ENCODE results near the gene MARCKS. TPM values are rescaled to one million over a fixed set of nuclear protein-coding genes. Genes with fewer than 3 reads are reported as not detected.

Gene MARCKS, protein sequence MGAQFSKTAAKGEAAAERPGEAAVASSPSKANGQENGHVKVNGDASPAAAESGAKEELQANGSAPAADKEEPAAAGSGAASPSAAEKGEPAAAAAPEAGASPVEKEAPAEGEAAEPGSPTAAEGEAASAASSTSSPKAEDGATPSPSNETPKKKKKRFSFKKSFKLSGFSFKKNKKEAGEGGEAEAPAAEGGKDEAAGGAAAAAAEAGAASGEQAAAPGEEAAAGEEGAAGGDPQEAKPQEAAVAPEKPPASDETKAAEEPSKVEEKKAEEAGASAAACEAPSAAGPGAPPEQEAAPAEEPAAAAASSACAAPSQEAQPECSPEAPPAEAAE
- total RNA-seq (2014; rRNA removed; shearing (Covaris generic)), result 154 and 210 TPM in 2 replicates
- 105 and 109 TPM in 2 replicates for polyA plus RNA-seq (2016; fragmentation: Nextera tagmentation; extraction: Ambion mirVana)

GRCh38 chr6:113856625-113857555 is at the start of gene MARCKS:
TSS of gene MARCKS (plus strand) at chr6:113857345. CDS start at chr6:113857746, 401 bp downstream.
- Histone ChIP-seq H2AFZ (peak within 1 kb of the TSS; percentile 76), H3K4me2 (ENCODE audit: unreplicated experiment) (peak within 1 kb of the TSS; percentile 97), H3K9me3 (ENCODE audit: low read depth) (no peaks in the 10 kb centered on the region), H3K4me1 (ENCODE audit: insufficient read depth) (peaks cover 8% of the 10 kb centered on the region), H3K36me3 (ENCODE audit: low read depth) (peaks cover 12% of the 10 kb centered on the region), H3K79me2 (ENCODE audit: insufficient read depth) (peaks cover 48% of the 10 kb centered on the region), H3F3A (ENCODE audit: insufficient read depth) (peaks cover 48% of the 10 kb centered on the region), H3K4me3 (peak within 1 kb of the TSS; percentile 100), H3K9me2 (ENCODE audit: insufficient read depth) (no peaks in the 10 kb centered on the region), H3K9ac (peak within 1 kb of the TSS; percentile 100), H4K20me1 (ENCODE audit: insufficient read depth) (no peaks in the 10 kb centered on the region), H3K27me3 (replicated peaks; ENCODE audit: insufficient read depth) (no peaks in the 10 kb centered on the region), H3K27ac (peak within 1 kb of the TSS; percentile 100)
- DNase-seq, result peak; percentile 98
- TF ChIP-seq EZH2phosphoT487 (IDR thresholded peaks at IDR 0.05; ENCODE audit: insufficient read depth, low read depth) (no peak), EZH2 (IDR thresholded peaks at IDR 0.05; ENCODE audit: insufficient read depth, poor library complexity, severe bottlenecking) (no peak)
- WGBS, 2 experiments (ENCODE audit: low coverage in 1 of 2, low lambda C conversion rate in 2 of 2, missing lambda C conversion rate in 2 of 2), result 1% methylated on average over 47 to 49 of the region's 49 CpGs
- in situ Hi-C loops (cut with MboI), result loop anchor here (10.0 kb wide), 2 partner anchors 162 to 442 kb away; no protein-coding TSS in a partner anchor

GRCh38 chr6:113809826-113810225 is 47.3 kb upstream of the MARCKS start:
- H3K4me3 ChIP-seq, result no peak overlapping the region
- H3K36me3 ChIP-seq (ENCODE audit: low read depth), result no peaks in the 10 kb centered on the region
- no peak overlapping the region for H3K27ac ChIP-seq
- H3K79me2 ChIP-seq (ENCODE audit: insufficient read depth), result no peaks in the 10 kb centered on the region
- 77 to 78% methylated on average over 5 of the region's 5 CpGs for WGBS, 2 experiments (ENCODE audit: low coverage in 1 of 2, low lambda C conversion rate in 2 of 2, missing lambda C conversion rate in 2 of 2)
- no peak overlapping the region for H2AFZ ChIP-seq
- no peaks in the 10 kb centered on the region for H4K20me1 ChIP-seq (ENCODE audit: insufficient read depth)
- no peak for TF ChIP-seq EZH2 (IDR thresholded peaks at IDR 0.05; ENCODE audit: insufficient read depth, poor library complexity, severe bottlenecking)
- TF ChIP-seq EZH2phosphoT487 (IDR thresholded peaks at IDR 0.05; ENCODE audit: insufficient read depth, low read depth), result no peak
- H3K9me3 ChIP-seq (ENCODE audit: low read depth), result no peaks in the 10 kb centered on the region
- H3K27me3 ChIP-seq (replicated peaks; ENCODE audit: insufficient read depth), result no peaks in the 10 kb centered on the region
- in situ Hi-C loops (cut with MboI), result no loop called here
- peaks cover 16% of the 10 kb centered on the region for H3F3A ChIP-seq (ENCODE audit: insufficient read depth)
- DNase-seq, result no peak
- H3K4me1 ChIP-seq (ENCODE audit: insufficient read depth), result peaks cover 17% of the 10 kb centered on the region
- H3K9ac ChIP-seq, result no peak overlapping the region
- H3K9me2 ChIP-seq (ENCODE audit: insufficient read depth), result no peaks in the 10 kb centered on the region
- H3K4me2 ChIP-seq (ENCODE audit: unreplicated experiment), result no peak overlapping the region

GRCh38 chr6:113813142-113813541 is 44.0 kb upstream of the MARCKS start:
- Histone ChIP-seq H2AFZ (peak overlapping the region; percentile 82), H3K4me2 (ENCODE audit: unreplicated experiment) (peak overlapping the region; percentile 51), H3K9me2 (ENCODE audit: insufficient read depth) (no peaks in the 10 kb centered on the region), H3K4me1 (ENCODE audit: insufficient read depth) (peaks cover 17% of the 10 kb centered on the region), H4K20me1 (ENCODE audit: insufficient read depth) (no peaks in the 10 kb centered on the region), H3K9ac (peak overlapping the region; percentile 32; the same call in 1 of the 2 replicates), H3F3A (ENCODE audit: insufficient read depth) (peaks cover 16% of the 10 kb centered on the region), H3K27ac (peak overlapping the region; percentile 69), H3K79me2 (ENCODE audit: insufficient read depth) (no peaks in the 10 kb centered on the region), H3K36me3 (ENCODE audit: low read depth) (no peaks in the 10 kb centered on the region), H3K9me3 (ENCODE audit: low read depth) (no peaks in the 10 kb centered on the region), H3K27me3 (replicated peaks; ENCODE audit: insufficient read depth) (no peaks in the 10 kb centered on the region), H3K4me3 (0 out of 2 replicates have a peak overlapping the region, but pooled peaks have one; percentile 2)
- TF ChIP-seq EZH2phosphoT487 (IDR thresholded peaks at IDR 0.05; ENCODE audit: insufficient read depth, low read depth) (no peak), EZH2 (IDR thresholded peaks at IDR 0.05; ENCODE audit: insufficient read depth, poor library complexity, severe bottlenecking) (no peak)
- DNase-seq, result peak; percentile 84
- in situ Hi-C loops (cut with MboI), result no loop called here
- 44 to 55% methylated on average over 3 of the region's 3 CpGs for WGBS, 2 experiments (ENCODE audit: low coverage in 1 of 2, low lambda C conversion rate in 2 of 2, missing lambda C conversion rate in 2 of 2)

DNA sequence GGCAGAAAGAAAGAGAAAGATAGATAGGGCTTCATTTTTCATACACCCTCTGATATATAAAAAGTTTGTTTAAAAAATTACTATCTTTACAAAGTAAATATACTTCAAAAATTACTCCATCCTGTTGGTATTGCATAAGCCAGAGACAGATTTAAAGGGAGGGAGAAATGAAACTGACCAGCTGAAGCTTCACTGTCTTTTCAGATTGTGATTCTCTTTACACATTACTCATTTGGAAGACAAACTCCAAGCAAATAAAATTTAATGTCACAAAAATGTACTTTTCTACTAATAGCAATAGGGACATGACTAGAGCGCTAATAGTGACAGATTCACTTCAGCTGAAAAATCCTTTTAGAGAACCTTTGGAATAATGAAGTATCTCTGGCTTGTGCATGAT is 38.6 kb upstream of the MARCKS start:
- in situ Hi-C loops (cut with MboI), result no loop called here
- no peaks in the 10 kb centered on the region for H3K36me3 ChIP-seq (ENCODE audit: low read depth)
- no peaks in the 10 kb centered on the region for H3K9me3 ChIP-seq (ENCODE audit: low read depth)
- H4K20me1 ChIP-seq (ENCODE audit: insufficient read depth), result no peaks in the 10 kb centered on the region
- H3F3A ChIP-seq (ENCODE audit: insufficient read depth), result peaks cover 8% of the 10 kb centered on the region
- no peaks in the 10 kb centered on the region for H3K79me2 ChIP-seq (ENCODE audit: insufficient read depth)
- H3K9ac ChIP-seq, result no peak overlapping the region
- H3K27ac ChIP-seq, result no peak overlapping the region
- peak overlapping the region; percentile 21; the same call in 1 of the 2 replicates for H2AFZ ChIP-seq
- H3K9me2 ChIP-seq (ENCODE audit: insufficient read depth), result no peaks in the 10 kb centered on the region
- H3K27me3 ChIP-seq (replicated peaks; ENCODE audit: insufficient read depth), result no peaks in the 10 kb centered on the region
- H3K4me1 ChIP-seq (ENCODE audit: insufficient read depth), result peaks cover 12% of the 10 kb centered on the region
- WGBS, 2 experiments (ENCODE audit: low coverage in 1 of 2, low lambda C conversion rate in 2 of 2, missing lambda C conversion rate in 2 of 2), result 100% methylated on average over 1 of the region's 1 CpG
- peak; percentile 32 for DNase-seq
- no peak overlapping the region for H3K4me3 ChIP-seq
- no peak overlapping the region for H3K4me2 ChIP-seq (ENCODE audit: unreplicated experiment)
- TF ChIP-seq EZH2 (IDR thresholded peaks at IDR 0.05; ENCODE audit: insufficient read depth, poor library complexity, severe bottlenecking) (no peak), EZH2phosphoT487 (IDR thresholded peaks at IDR 0.05; ENCODE audit: insufficient read depth, low read depth) (no peak)
